Tibial nerve (tissue), 4 donors: ENCODE results near the gene KIR3DL1.

Experiments used
- CTCF ChIP-seq, 5 experiments: fragments of 200-600 bp in 3 of 5; fragments of 450-650 bp in 2 of 5; sonication (generic) in 3 of 5; IDR thresholded peaks; one replicate each; pipeline ENCODE4 v1.5.1; 2016 to 2019; ENCODE audit warnings: antibody characterized with exemption in 5 of 5, mild to moderate bottlenecking in 3 of 5, moderate library complexity in 2 of 5
- EP300 ChIP-seq, 2 donors: sonication (generic); formaldehyde crosslinking; IDR thresholded peaks; one replicate each; pipeline ENCODE4 v1.6.1; 2017; ENCODE audit warnings: antibody characterized with exemption in 2 of 2, mild to moderate bottlenecking in 1 of 2
- POLR2A ChIP-seq, 2 donors: fragments of 450-650 bp; IDR thresholded peaks; one replicate each; pipeline ENCODE4 v1.6.1; 2017; ENCODE audit warnings: antibody characterized with exemption in 2 of 2, mild to moderate bottlenecking in 2 of 2, moderate library complexity in 2 of 2

- TF ChIP-seq EP300 (IDR thresholded peaks at IDR 0.05) (no peak), POLR2A (IDR thresholded peaks at IDR 0.05) (no peak), CTCF (IDR thresholded peaks at IDR 0.05) (no peak)
Observed at GRCh38 chr19:54877471-54877870, 61.2 kb downstream of the KIR3DL1 start.
